ENCODE results near the gene XCL1. TPM values are rescaled to one million over a fixed set of nuclear protein-coding genes. Genes with fewer than 3 reads are reported as not detected.

Gene XCL1
- total and polyA plus RNA-seq, 2 donors (not counting 3 experiments of a cell fraction or from before 2014, with no cell fraction given): not detected

- no peak for TF ChIP-seq GATA2 (IDR thresholded peaks at IDR 0.05; ENCODE audit: insufficient read depth, insufficient read length, low read depth, low read length)
- DNase-seq (ENCODE audit: low read depth, low spot score) (no peak), FAIRE-seq (no peak)
- H3K9me3 ChIP-seq (replicated peaks; ENCODE audit: control insufficient read depth, insufficient read depth, low read length): no peaks in the 10 kb centered on the region
- no peak overlapping the region for H3K27ac ChIP-seq (ENCODE audit: insufficient read depth, low read depth, low read length)
- H4K20me1 ChIP-seq (replicated peaks; ENCODE audit: control insufficient read depth, extremely low read depth, insufficient read depth, low read length): no peaks in the 10 kb centered on the region
- no peak overlapping the region for H2AFZ ChIP-seq (ENCODE audit: low read depth, low read length)
- no peaks in the 10 kb centered on the region for H3K9me1 ChIP-seq (replicated peaks; ENCODE audit: control insufficient read depth, extremely low read depth, insufficient read depth, low read length)
- peaks cover 1 to 2% of the 10 kb centered on the region in 2 experiments for H3K27me3 ChIP-seq (ENCODE audit: control insufficient read depth in 2 of 2, insufficient read depth in 2 of 2, low read length in 2 of 2)
- no peaks in the 10 kb centered on the region for H3K4me1 ChIP-seq (ENCODE audit: control insufficient read depth, extremely low read depth, insufficient read depth, low read length)
- no peak overlapping the region for H3K4me2 ChIP-seq (ENCODE audit: insufficient read depth, low read length)
- no TSS peak for BruUV-seq (replicated peaks)
- no peak overlapping the region for H3K4me3 ChIP-seq (replicated peaks in 1 of 3; ENCODE audit: insufficient read depth in 1 of 3, low read depth in 1 of 3, low read length in 3 of 3)
- ChIA-PET POLR2A (no interaction called here), CTCF (interaction anchor here (1.1 kb wide), 1 partner anchor 9 kb away, joined by 4 read pairs; no protein-coding TSS in a partner anchor)
- intact Hi-C loops (cut with micrococcal nuclease) (no loop called here), dilution Hi-C loops (cut with MboI; ENCODE audit: extremely low pct_ligation_motif_present, low sequenced_read_pairs) (no loop called here)
- no peaks in the 10 kb centered on the region for H3K79me2 ChIP-seq (ENCODE audit: control insufficient read depth, insufficient read depth, low read length)
- H3K9ac ChIP-seq (replicated peaks; ENCODE audit: extremely low read depth, insufficient read depth, low read length): no peak overlapping the region
- no peaks in the 10 kb centered on the region for H3K36me3 ChIP-seq (ENCODE audit: control insufficient read depth in 2 of 2, extremely low read depth in 1 of 2, insufficient read depth in 2 of 2, low read length in 2 of 2)
Measured at GRCh38 chr1:168560370-168560769, 16.0 kb upstream of the XCL1 start.

GRCh38 chr1:168561989-168562388 is 14.4 kb upstream of the XCL1 start:
- H3K36me3 ChIP-seq (ENCODE audit: control insufficient read depth in 2 of 2, extremely low read depth in 1 of 2, insufficient read depth in 2 of 2, low read length in 2 of 2): no peaks in the 10 kb centered on the region
- H4K20me1 ChIP-seq (replicated peaks; ENCODE audit: control insufficient read depth, extremely low read depth, insufficient read depth, low read length): no peaks in the 10 kb centered on the region
- no peak overlapping the region for H3K4me2 ChIP-seq (ENCODE audit: insufficient read depth, low read length)
- H3K9me1 ChIP-seq (replicated peaks; ENCODE audit: control insufficient read depth, extremely low read depth, insufficient read depth, low read length): no peaks in the 10 kb centered on the region
- no TSS peak for BruUV-seq (replicated peaks)
- dilution Hi-C loops (cut with MboI; ENCODE audit: extremely low pct_ligation_motif_present, low sequenced_read_pairs): no loop called here
- TF ChIP-seq POLR2AphosphoS5 (IDR thresholded peaks at IDR 0.05; ENCODE audit: insufficient read depth, low read depth, low read length) (no peak), JUN (IDR thresholded peaks at IDR 0.05; ENCODE audit: borderline replicate concordance, insufficient read depth, insufficient read length, low read depth) (no peak), EZH2 (IDR thresholded peaks at IDR 0.05; ENCODE audit: borderline replicate concordance, low read depth, low read length, severe bottlenecking) (no peak)
- TF ChIP-seq, protein P1, sequence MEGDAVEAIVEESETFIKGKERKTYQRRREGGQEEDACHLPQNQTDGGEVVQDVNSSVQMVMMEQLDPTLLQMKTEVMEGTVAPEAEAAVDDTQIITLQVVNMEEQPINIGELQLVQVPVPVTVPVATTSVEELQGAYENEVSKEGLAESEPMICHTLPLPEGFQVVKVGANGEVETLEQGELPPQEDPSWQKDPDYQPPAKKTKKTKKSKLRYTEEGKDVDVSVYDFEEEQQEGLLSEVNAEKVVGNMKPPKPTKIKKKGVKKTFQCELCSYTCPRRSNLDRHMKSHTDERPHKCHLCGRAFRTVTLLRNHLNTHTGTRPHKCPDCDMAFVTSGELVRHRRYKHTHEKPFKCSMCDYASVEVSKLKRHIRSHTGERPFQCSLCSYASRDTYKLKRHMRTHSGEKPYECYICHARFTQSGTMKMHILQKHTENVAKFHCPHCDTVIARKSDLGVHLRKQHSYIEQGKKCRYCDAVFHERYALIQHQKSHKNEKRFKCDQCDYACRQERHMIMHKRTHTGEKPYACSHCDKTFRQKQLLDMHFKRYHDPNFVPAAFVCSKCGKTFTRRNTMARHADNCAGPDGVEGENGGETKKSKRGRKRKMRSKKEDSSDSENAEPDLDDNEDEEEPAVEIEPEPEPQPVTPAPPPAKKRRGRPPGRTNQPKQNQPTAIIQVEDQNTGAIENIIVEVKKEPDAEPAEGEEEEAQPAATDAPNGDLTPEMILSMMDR (IDR thresholded peaks at IDR 0.05; ENCODE audit: extremely low read depth in 1 of 2, insufficient read depth in 1 of 2, low read depth in 1 of 2, low read length in 2 of 2): no peak
- H3K9ac ChIP-seq (replicated peaks; ENCODE audit: extremely low read depth, insufficient read depth, low read length): no peak overlapping the region
- DNase-seq (ENCODE audit: low read depth, low spot score): no peak
- H2AFZ ChIP-seq (ENCODE audit: low read depth, low read length): no peak overlapping the region
- H3K4me3 ChIP-seq (replicated peaks in 1 of 3; ENCODE audit: insufficient read depth in 1 of 3, low read depth in 1 of 3, low read length in 3 of 3): no peak overlapping the region
- H3K79me2 ChIP-seq (ENCODE audit: control insufficient read depth, insufficient read depth, low read length): no peaks in the 10 kb centered on the region
- H3K27me3 ChIP-seq (ENCODE audit: control insufficient read depth in 2 of 2, insufficient read depth in 2 of 2, low read length in 2 of 2): peaks cover 1 to 2% of the 10 kb centered on the region in 2 experiments
- H3K9me3 ChIP-seq (replicated peaks; ENCODE audit: control insufficient read depth, insufficient read depth, low read length): no peaks in the 10 kb centered on the region
- ChIA-PET POLR2A (no interaction called here), CTCF (no interaction called here)
- no peak overlapping the region for H3K27ac ChIP-seq (ENCODE audit: insufficient read depth, low read depth, low read length)
- no peaks in the 10 kb centered on the region for H3K4me1 ChIP-seq (ENCODE audit: control insufficient read depth, extremely low read depth, insufficient read depth, low read length)
- no peak for FAIRE-seq
- intact Hi-C loops (cut with micrococcal nuclease): no loop called here

Measured in endothelial cell of umbilical vein (primary cell).